Activated CD4-positive, alpha-beta T cell treated with anti-CD3 and anti-CD28 coated beads, Interleukin-2, amount 10 ng/mL, durations not matched to agents 24 days and 14 days (primary cell): ENCODE measurements around the gene POLR1B. TPM values are rescaled to one million over a fixed set of nuclear protein-coding genes. Genes with fewer than 3 reads are reported as not detected.
"Not testable (repeated sequence)": the region's sequence is repeated elsewhere in the genome, so short reads cannot be mapped to it uniquely, and the experiment has no call there.

Experiments used
- DNase-seq: peaks from one replicate; pipeline ENCODE4 v3.0.0; 2022
- H3K27ac Mint-ChIP-seq: one replicate; pipeline ENCODE4 v1.8.0; 2022; ENCODE audit warnings: mild to moderate bottlenecking, mixed read lengths
- H3K27me3 Mint-ChIP-seq: one replicate; pipeline ENCODE4 v1.8.0; 2022; ENCODE audit warnings: mixed read lengths
- H3K36me3 Mint-ChIP-seq: one replicate; pipeline ENCODE4 v1.8.0; 2022; ENCODE audit warnings: low read depth, mild to moderate bottlenecking, mixed read lengths
- H3K4me1 Mint-ChIP-seq: one replicate; pipeline ENCODE4 v1.8.0; 2021; ENCODE audit warnings: mixed read lengths
- H3K4me3 Mint-ChIP-seq: one replicate; pipeline ENCODE4 v1.8.0; 2022; ENCODE audit warnings: mild to moderate bottlenecking, moderate library complexity, mixed read lengths
- H3K9me3 Mint-ChIP-seq: one replicate; pipeline ENCODE4 v1.8.0; 2021; ENCODE audit warnings: mixed read lengths
- intact Hi-C: fragments of 100-400 bp; cut with micrococcal nuclease; formaldehyde crosslinking; loops from one replicate; pipeline ENCODE4 v1.15.1; 2023
- total RNA-seq: library from RNA; stranded (reverse); gene quantifications from 2 replicates; pipeline ENCODE4 v1.2.3, GENCODE V29; 2022

POLR1B gene
- 71.9 and 84.5 TPM in 2 replicates for total RNA-seq

DNA sequence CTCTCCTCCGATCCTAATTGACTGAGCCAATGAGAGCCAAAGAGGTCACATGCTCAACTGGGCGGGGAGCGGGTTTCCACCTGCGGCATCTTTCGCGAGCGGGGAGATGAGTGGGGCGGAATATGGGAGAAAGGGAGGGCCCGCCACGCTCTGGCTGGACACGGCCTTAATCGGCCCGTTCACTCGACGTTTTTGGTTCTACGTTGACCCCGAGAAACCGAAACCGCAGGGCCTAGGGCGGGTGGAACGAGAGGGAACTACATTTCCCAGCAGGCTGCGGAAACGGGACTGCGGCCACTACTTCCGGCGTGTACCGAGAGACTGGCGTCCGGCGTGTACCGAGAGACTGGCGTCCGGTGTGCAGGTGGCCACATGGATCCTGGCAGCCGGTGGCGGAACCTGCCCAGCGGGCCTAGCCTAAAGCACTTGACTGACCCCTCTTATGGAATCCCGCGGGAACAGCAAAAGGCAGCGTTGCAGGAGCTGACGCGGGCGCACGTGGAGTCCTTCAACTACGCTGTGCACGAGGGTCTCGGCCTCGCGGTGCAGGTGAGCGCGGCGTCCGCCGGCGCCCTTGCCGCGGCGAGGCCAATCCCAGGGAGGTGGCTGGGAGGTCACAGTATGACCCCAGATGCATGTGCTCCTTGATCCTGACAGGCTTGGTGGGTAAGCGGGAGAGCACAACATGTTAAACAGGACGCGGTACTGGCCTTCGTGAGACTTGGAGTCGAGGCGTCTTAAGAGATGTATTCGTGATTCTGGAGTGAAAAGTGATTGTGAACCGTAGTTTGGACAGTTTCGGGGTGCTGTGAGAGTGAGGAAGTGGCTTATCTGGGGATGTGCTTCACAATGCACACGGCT lies at the start of gene POLR1B:
POLR1B (plus strand) TSS at position 343 of the 861 bp plus-strand sequence; CDS start at position 373, 30 bp downstream.
- Mint-ChIP-seq H3K4me1 (peaks cover 9% of the 10 kb centered on the region), H3K4me3 (no peak within 1 kb of the TSS), H3K9me3 (no peaks in the 10 kb centered on the region), H3K27me3 (no peaks in the 10 kb centered on the region), H3K27ac (no peak within 1 kb of the TSS), H3K36me3 (peaks cover 12% of the 10 kb centered on the region)
- intact Hi-C loops = loop anchor here (1.0 to 10.0 kb wide), 4 partner anchors 42 to 288 kb away; partner anchors contain the start of genes CHCHD5, ZC3H6 and ZC3H8
- peak; percentile 94 for DNase-seq

DNA sequence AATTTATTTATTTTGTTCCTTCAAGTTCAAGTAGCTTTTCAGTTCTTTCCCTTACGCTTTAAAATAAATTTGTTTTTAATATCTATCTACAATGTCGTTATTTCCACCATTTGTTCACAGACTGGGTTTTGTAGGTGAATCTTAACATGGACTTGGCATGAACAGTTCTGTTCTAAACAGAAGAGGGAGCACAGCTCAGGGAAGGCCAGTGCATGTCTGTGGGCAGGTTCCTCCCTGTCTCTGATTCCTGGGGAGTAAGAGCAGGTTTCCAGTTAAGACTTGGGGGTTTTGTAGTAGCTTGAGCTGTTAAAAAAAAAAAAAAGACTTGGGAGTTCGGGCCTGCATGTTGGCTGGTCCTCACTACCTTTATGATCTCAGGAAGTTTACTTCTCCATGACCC lies 49.2 kb upstream of the POLR1B start:
- peaks cover 17% of the 10 kb centered on the region for H3K36me3 Mint-ChIP-seq
- DNase-seq = peak; percentile 48
- intact Hi-C loops = no loop called here
- no peak overlapping the region for H3K27ac Mint-ChIP-seq
- no peaks in the 10 kb centered on the region for H3K27me3 Mint-ChIP-seq
- H3K4me1 Mint-ChIP-seq = peaks cover 2% of the 10 kb centered on the region
- no peaks in the 10 kb centered on the region for H3K9me3 Mint-ChIP-seq
- no peak overlapping the region for H3K4me3 Mint-ChIP-seq

DNA sequence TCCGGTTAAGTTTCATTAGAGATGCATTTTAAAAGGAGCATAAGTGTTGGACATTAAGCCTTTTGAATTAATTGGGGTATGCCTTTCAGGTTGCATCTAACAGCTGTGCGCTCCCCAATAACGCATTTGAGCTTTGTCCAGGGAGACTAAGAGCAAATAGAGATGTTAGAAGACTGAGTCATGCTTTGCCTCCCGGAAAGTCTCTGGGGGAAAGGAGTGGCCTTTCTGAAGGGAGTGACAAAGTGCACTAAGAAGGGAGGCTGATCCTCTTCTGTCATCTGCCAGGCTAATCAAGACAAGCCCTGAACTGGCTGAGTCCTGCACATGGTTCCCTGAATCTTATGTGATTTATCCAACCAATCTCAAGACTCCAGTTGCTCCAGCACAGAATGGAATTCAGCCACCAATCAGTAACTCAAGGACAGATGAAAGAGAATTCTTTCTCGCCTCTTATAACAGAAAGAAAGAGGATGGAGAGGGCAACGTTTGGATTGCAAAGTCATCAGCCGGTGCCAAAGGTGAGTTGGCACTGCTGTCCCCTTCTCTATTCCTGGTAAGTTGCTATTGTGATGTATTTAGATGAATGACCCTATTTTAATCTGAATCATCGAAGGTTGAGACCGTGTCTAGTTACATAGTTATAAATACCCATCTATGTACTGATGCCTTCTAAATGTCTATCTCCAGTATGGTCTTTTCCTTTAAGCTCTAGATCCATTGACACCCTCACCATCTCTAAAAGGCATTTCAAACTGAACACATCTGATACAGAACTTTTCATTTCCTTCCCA lies 48.2 kb upstream of the POLR1B start:
- Mint-ChIP-seq H3K4me1 (peaks cover 2% of the 10 kb centered on the region), H3K27me3 (no peaks in the 10 kb centered on the region), H3K27ac (no peak overlapping the region), H3K36me3 (peaks cover 18% of the 10 kb centered on the region), H3K9me3 (no peaks in the 10 kb centered on the region), H3K4me3 (no peak overlapping the region)
- intact Hi-C loops = no loop called here
- DNase-seq = peak; percentile 44

DNA sequence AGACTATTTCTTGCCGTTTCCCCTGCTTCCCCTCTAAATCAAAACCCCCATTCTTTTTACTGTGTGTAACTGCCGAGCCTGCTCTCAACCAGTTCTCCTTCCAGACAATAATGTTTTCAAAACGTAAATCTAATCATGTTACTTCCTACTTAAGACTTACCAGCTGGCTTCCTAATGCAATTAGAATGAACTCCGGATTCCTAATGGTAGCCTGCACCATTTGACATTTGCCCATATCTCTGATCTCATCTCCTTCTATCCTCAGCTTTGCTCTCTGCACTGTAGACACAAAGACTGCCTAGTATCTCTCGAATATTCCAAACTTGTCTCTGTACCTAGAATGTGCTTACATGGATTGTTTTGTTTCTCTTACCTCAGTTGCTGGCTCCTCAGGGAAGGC lies 47.4 kb upstream of the POLR1B start:
- Mint-ChIP-seq H3K4me3 (no peak overlapping the region), H3K9me3 (no peaks in the 10 kb centered on the region), H3K4me1 (no peaks in the 10 kb centered on the region), H3K27me3 (no peaks in the 10 kb centered on the region), H3K36me3 (peaks cover 15% of the 10 kb centered on the region), H3K27ac (no peak overlapping the region)
- intact Hi-C loops = no loop called here
- DNase-seq = peak; percentile 21

GRCh38 chr2:112495878-112496277 lies 46.4 kb upstream of the POLR1B start:
- H3K4me3 Mint-ChIP-seq, H3K4me1 Mint-ChIP-seq, H3K27me3 Mint-ChIP-seq, intact Hi-C loops, H3K27ac Mint-ChIP-seq, H3K9me3 Mint-ChIP-seq: not testable (repeated sequence)
- peaks cover 12% of the 10 kb centered on the region for H3K36me3 Mint-ChIP-seq
- peak; percentile 44 for DNase-seq

- H3K4me1 Mint-ChIP-seq, H3K9me3 Mint-ChIP-seq, H3K27me3 Mint-ChIP-seq, intact Hi-C loops, H3K27ac Mint-ChIP-seq, H3K4me3 Mint-ChIP-seq: not testable (repeated sequence)
- peaks cover 19% of the 10 kb centered on the region for H3K36me3 Mint-ChIP-seq
- DNase-seq = peak; percentile 84
These were observed 41.3 kb upstream of the POLR1B start for GRCh38 chr2:112500850-112501484.

GRCh38 chr2:112509239-112509998 lies 32.8 kb upstream of the POLR1B start:
- DNase-seq, intact Hi-C loops, H3K4me1 Mint-ChIP-seq, H3K4me3 Mint-ChIP-seq, H3K9me3 Mint-ChIP-seq, H3K27me3 Mint-ChIP-seq, H3K27ac Mint-ChIP-seq: not testable (repeated sequence)
- H3K36me3 Mint-ChIP-seq = peaks cover 19% of the 10 kb centered on the region

DNA sequence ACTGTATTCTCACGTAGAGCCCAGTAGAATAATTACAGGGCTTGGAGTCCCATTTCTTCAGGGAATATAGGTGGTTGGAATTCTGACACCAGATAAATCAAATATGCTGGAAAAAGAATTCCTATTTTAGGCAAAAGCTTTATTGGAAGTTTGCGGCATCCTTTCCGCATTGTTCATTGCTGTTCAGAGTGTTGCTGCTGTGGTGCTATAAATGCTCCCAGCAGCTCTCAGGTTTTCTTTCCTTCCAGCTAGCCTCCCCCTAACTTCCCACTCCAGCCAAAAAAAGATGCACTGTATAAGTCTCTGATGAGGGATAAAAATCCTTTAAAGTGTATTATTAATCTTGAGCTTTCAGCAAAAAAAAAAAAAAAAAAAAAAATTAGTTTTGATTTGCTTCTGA lies 25.5 kb upstream of the POLR1B start:
- DNase-seq = no peak
- intact Hi-C loops = no loop called here
- Mint-ChIP-seq H3K9me3 (peaks cover 11% of the 10 kb centered on the region), H3K27ac (no peak overlapping the region), H3K36me3 (peaks cover 49% of the 10 kb centered on the region), H3K4me3 (no peak overlapping the region), H3K27me3 (no peaks in the 10 kb centered on the region), H3K4me1 (no peaks in the 10 kb centered on the region)

- no peak overlapping the region for H3K4me3 Mint-ChIP-seq
- peaks cover 61% of the 10 kb centered on the region for H3K36me3 Mint-ChIP-seq
- no peaks in the 10 kb centered on the region for H3K27me3 Mint-ChIP-seq
- peaks cover 11% of the 10 kb centered on the region for H3K9me3 Mint-ChIP-seq
- H3K27ac Mint-ChIP-seq = no peak overlapping the region
- no peak for DNase-seq
- H3K4me1 Mint-ChIP-seq = no peaks in the 10 kb centered on the region
- intact Hi-C loops = no loop called here
These were observed 23.5 kb upstream of the POLR1B start for GRCh38 chr2:112518807-112519206.

GRCh38 chr2:112519506-112519905 lies 22.8 kb upstream of the POLR1B start:
- H3K4me3 Mint-ChIP-seq = no peak overlapping the region
- H3K4me1 Mint-ChIP-seq = no peaks in the 10 kb centered on the region
- intact Hi-C loops = no loop called here
- DNase-seq = no peak
- peaks cover 63% of the 10 kb centered on the region for H3K36me3 Mint-ChIP-seq
- H3K27ac Mint-ChIP-seq = no peak overlapping the region
- no peaks in the 10 kb centered on the region for H3K27me3 Mint-ChIP-seq
- peaks cover 9% of the 10 kb centered on the region for H3K9me3 Mint-ChIP-seq

- intact Hi-C loops = no loop called here
- Mint-ChIP-seq H3K4me3 (no peak overlapping the region), H3K27ac (peak overlapping the region; percentile 56), H3K4me1 (no peaks in the 10 kb centered on the region), H3K9me3 (peaks cover 2% of the 10 kb centered on the region), H3K27me3 (no peaks in the 10 kb centered on the region), H3K36me3 (peaks cover 61% of the 10 kb centered on the region)
- no peak for DNase-seq
These were observed 22.0 kb upstream of the POLR1B start for GRCh38 chr2:112520234-112520783.

DNA sequence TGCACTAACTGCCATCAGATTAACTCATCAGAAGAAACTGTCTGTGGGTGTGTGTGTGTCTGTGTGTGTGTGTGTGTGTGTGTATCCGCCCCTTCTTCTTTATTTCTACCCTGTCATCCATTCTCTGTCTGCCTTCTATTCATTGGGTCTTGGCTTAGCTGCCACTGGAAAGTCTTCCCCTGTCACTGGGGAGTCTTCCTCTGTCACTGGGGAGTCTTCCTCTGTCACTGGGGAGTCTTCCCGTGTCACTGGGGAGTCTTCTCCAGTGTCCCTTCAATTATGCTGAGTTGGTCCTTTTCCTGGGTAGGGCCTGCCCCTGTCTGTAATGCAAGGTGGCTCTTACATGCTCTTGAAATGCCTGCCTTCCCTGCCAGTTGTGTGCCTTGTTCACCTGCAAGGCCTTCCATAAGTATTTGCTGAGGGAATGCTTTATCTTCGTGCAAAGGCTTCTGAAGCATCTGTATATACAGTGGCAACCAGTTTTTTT lies 18.9 kb upstream of the POLR1B start:
- intact Hi-C loops = no loop called here
- Mint-ChIP-seq H3K27ac (no peak overlapping the region), H3K4me3 (no peak overlapping the region), H3K9me3 (peaks cover 3% of the 10 kb centered on the region), H3K36me3 (peaks cover 66% of the 10 kb centered on the region), H3K4me1 (peaks cover 2% of the 10 kb centered on the region), H3K27me3 (no peaks in the 10 kb centered on the region)
- no peak for DNase-seq

DNA sequence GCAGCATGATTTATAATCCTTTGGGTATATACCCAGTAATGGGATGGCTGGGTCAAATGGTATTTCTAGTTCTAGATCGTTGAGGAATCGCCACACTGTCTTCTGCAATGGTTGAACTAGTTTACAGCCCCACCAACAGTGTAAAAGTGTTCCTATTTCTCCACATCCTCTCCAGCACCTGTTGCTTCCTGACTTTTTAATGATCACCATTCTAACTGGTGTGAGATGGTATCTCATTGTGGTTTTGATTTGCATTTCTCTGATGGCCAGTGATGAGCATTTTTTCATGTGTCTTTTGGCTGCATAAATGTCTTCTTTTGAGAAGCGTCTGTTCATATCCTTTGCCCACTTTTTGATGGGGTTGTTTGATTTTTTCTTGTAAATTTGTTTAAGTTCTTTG lies 18.0 kb upstream of the POLR1B start:
- H3K9me3 Mint-ChIP-seq, H3K4me3 Mint-ChIP-seq, H3K27me3 Mint-ChIP-seq, H3K27ac Mint-ChIP-seq, DNase-seq, intact Hi-C loops, H3K4me1 Mint-ChIP-seq: not testable (repeated sequence)
- H3K36me3 Mint-ChIP-seq = peaks cover 68% of the 10 kb centered on the region
